Keratinocyte (primary cell): ENCODE measurements around the gene MEGF11. TPM values are rescaled to one million over a fixed set of nuclear protein-coding genes. Genes with fewer than 3 reads are reported as not detected.

ENCODE experiments used
- DNase-seq: peaks from one replicate; pipeline ENCODE4 v3.0.0-alpha.2; 2011; ENCODE audit warnings: low read depth, missing footprints, low spot score
- FAIRE-seq: peaks from 2 replicates; lab custom pipeline; 2011; peaks lifted over from hg19 to GRCh38; lab: Jason Lieb, UNC
- H2AFZ ChIP-seq: 2 replicates; pipeline ENCODE4 v1.6.0; 2012; ENCODE audit warnings: low read length, control low read depth, inconsistent platforms; ENCODE audit not compliant: control insufficient read depth
- H3K27ac ChIP-seq: 2 replicates; pipeline ENCODE4 v1.5.1; 2011; ENCODE audit warnings: low read length; ENCODE audit not compliant: control insufficient read depth, insufficient read depth
- H3K27me3 ChIP-seq: 3 replicates; pipeline ENCODE4 v1.6.0; 2011; ENCODE audit warnings: low read length; ENCODE audit not compliant: control insufficient read depth, insufficient read depth; ENCODE audit errors: extremely low read depth
- H3K36me3 ChIP-seq, 2 experiments: 2 replicates in 1 of 2; 3 replicates in 1 of 2; pipeline ENCODE4 v1.5.1; 2011; ENCODE audit warnings: low read length in 2 of 2, mild to moderate bottlenecking in 1 of 2; ENCODE audit not compliant: control insufficient read depth in 2 of 2, insufficient read depth in 2 of 2; ENCODE audit errors: extremely low read depth in 1 of 2
- H3K4me1 ChIP-seq: 3 replicates; pipeline ENCODE4 v1.5.1; 2011; ENCODE audit warnings: low read length; ENCODE audit not compliant: control insufficient read depth, insufficient read depth; ENCODE audit errors: extremely low read depth
- H3K4me2 ChIP-seq: 3 replicates; pipeline ENCODE4 v1.6.0; 2011; ENCODE audit warnings: low read depth, low read length; ENCODE audit not compliant: control insufficient read depth, insufficient read depth; ENCODE audit errors: extremely low read depth
- H3K4me3 ChIP-seq, 3 experiments: fragments of 200-600 bp in 1 of 3; sonication (generic) in 1 of 3; 2 replicates in 2 of 3; 3 replicates in 1 of 3; pipeline ENCODE4 v1.5.1; 2011 to 2016; ENCODE audit warnings: low read length in 3 of 3, mild to moderate bottlenecking in 3 of 3, control low read depth in 2 of 3, inconsistent platforms in 1 of 3, low read depth in 1 of 3, mixed read lengths in 1 of 3, mixed run types in 1 of 3, moderate library complexity in 1 of 3; ENCODE audit not compliant: control insufficient read depth in 2 of 3, insufficient read depth in 2 of 3; ENCODE audit errors: extremely low read depth in 1 of 3
- H3K79me2 ChIP-seq: 2 replicates; pipeline ENCODE4 v1.6.0; 2012; ENCODE audit warnings: low read length; ENCODE audit not compliant: control insufficient read depth, insufficient read depth
- H3K9ac ChIP-seq: 3 replicates; pipeline ENCODE4 v1.6.0; 2011; ENCODE audit warnings: low read length; ENCODE audit not compliant: control insufficient read depth, insufficient read depth; ENCODE audit errors: extremely low read depth
- H3K9me1 ChIP-seq: 3 replicates; pipeline ENCODE4 v1.6.0; 2011; ENCODE audit warnings: low read length; ENCODE audit not compliant: control insufficient read depth, insufficient read depth; ENCODE audit errors: extremely low read depth
- H3K9me3 ChIP-seq: 2 replicates; pipeline ENCODE4 v1.5.1; 2012; ENCODE audit warnings: low read depth, low read length; ENCODE audit not compliant: control insufficient read depth
- H4K20me1 ChIP-seq: 3 replicates; pipeline ENCODE4 v1.6.0; 2011; ENCODE audit warnings: low read length; ENCODE audit not compliant: control insufficient read depth, insufficient read depth; ENCODE audit errors: extremely low read depth
- EZH2 ChIP-seq: IDR thresholded peaks from one replicate; pipeline ENCODE4 v1.6.1; 2012; ENCODE audit warnings: inconsistent platforms, mild to moderate bottlenecking, low read length, moderate library complexity
- dilution Hi-C: fragments of 300-500 bp; cut with MboI; formaldehyde crosslinking; loops from one replicate; pipeline ENCODE4 v1.7.0; 2020; ENCODE audit warnings: low sequenced_read_pairs; ENCODE audit not compliant: extremely low pct_ligation_motif_present
- polyA plus RNA-seq, 5 experiments: library from polyadenylated mRNA; depleted of rRNA in 3 of 5; stranded (reverse) in 3 of 5; stranded (forward) in 1 of 5; unstranded in 1 of 5; fragments of >200 nt; gene quantifications; 1 replicate in 1 of 5; 2 replicates in 3 of 5; 3 replicates in 1 of 5; pipeline versions ENCODE4 v1.2.1 to v1.2.3, GENCODE V29; 2011 to 2012; ENCODE audit warnings: missing spikeins in 2 of 5, low read depth in 1 of 5, low replicate concordance in 1 of 5
- TF ChIP-seq, protein P1 (sequence below), 3 experiments: IDR thresholded peaks in 1 of 3; conservative IDR thresholded peaks in 1 of 3; optimal IDR thresholded peaks in 1 of 3; 2 replicates in 2 of 3; 3 replicates in 1 of 3; pipeline versions ENCODE3 to v1.5.1; 2011; ENCODE audit warnings: low read length in 3 of 3, mild to moderate bottlenecking in 3 of 3, moderate library complexity in 2 of 3, control low read depth in 1 of 3, inconsistent platforms in 1 of 3; ENCODE audit not compliant: insufficient read depth in 2 of 3; ENCODE audit errors: extremely low read depth in 1 of 3

MEGF11 gene
- polyA plus RNA-seq, 1 donor (not counting 4 experiments of a cell fraction or from before 2014, with no cell fraction given): not detected

DNA sequence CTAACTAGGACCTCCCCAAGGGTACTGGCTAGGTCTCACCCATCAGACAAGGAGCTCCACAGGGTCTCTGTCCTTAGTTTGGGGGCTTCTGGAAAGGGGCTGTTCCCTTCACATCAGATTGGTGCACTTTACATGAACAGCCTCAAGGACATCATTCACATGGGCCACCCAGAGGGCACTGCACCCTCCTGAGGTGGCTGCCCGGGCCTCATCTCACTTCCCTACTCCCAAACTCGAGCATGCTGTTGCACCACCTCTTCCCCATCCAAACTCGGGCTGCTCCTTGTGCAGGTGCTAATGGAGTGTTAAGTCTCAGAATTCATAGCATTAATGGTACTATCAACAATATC lies 336.2 kb downstream of the MEGF11 start:
- Histone ChIP-seq H3K4me2 (no peak overlapping the region), H3K36me3 (peaks cover 0 to 10% of the 10 kb centered on the region in 2 experiments), H4K20me1 (no peaks in the 10 kb centered on the region), H3K27ac (no peak overlapping the region), H3K79me2 (no peaks in the 10 kb centered on the region), H3K4me3 (no peak overlapping the region), H3K9me1 (no peaks in the 10 kb centered on the region), H3K9me3 (no peaks in the 10 kb centered on the region), H3K4me1 (no peaks in the 10 kb centered on the region), H3K27me3 (no peaks in the 10 kb centered on the region), H2AFZ (no peak overlapping the region), H3K9ac (no peak overlapping the region)
- no peak for DNase-seq
- FAIRE-seq: no peak
- TF ChIP-seq EZH2: no peak
- TF ChIP-seq, protein P1, sequence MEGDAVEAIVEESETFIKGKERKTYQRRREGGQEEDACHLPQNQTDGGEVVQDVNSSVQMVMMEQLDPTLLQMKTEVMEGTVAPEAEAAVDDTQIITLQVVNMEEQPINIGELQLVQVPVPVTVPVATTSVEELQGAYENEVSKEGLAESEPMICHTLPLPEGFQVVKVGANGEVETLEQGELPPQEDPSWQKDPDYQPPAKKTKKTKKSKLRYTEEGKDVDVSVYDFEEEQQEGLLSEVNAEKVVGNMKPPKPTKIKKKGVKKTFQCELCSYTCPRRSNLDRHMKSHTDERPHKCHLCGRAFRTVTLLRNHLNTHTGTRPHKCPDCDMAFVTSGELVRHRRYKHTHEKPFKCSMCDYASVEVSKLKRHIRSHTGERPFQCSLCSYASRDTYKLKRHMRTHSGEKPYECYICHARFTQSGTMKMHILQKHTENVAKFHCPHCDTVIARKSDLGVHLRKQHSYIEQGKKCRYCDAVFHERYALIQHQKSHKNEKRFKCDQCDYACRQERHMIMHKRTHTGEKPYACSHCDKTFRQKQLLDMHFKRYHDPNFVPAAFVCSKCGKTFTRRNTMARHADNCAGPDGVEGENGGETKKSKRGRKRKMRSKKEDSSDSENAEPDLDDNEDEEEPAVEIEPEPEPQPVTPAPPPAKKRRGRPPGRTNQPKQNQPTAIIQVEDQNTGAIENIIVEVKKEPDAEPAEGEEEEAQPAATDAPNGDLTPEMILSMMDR (optimal IDR thresholded peaks at IDR 0.05 in 1 of 3, IDR thresholded peaks at IDR 0.05 in 1 of 3, conservative IDR thresholded peaks at IDR 0.05 in 1 of 3; ENCODE audit: extremely low read depth in 1 of 3, insufficient read depth in 2 of 3, low read length in 3 of 3): no peak
- dilution Hi-C loops: no loop called here

DNA sequence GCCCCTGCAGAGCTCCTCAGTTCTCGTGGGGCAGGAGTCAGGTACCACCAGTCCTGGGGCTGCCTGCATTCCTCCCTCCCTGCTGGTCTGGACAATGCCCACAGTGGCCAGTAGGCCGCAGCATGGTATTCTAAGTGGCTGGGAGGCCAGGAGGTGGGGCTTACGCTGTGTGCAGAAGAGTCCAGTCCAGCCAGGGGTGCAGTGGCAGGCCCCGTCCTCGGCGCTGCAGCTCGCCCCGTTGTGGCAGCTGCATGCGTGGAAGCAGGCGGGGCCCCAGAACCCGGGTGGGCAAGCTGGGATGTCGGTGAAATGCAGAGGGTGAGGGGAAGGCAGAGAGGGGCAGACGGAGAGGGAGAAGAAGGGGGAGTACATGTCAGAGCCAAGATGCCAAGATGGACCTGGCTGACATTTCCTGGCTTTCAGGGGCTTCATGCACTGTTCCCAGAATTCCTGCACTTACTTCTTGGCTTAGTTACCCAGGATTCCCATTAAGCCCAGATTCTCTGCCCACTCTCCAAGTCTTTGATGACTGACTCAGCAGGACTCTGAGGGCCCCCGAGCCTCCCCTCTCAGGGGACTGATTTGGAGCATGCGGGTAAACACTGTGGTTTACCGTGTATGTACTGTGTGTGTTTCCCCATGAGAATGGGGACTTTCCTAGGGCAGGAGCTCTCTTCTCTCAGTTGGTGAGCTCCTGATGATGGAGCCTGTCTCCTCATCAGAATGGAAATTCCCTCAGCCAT lies 336.7 kb downstream of the MEGF11 start:
- no peaks in the 10 kb centered on the region for H3K27me3 ChIP-seq
- H2AFZ ChIP-seq: no peak overlapping the region
- no peaks in the 10 kb centered on the region for H3K79me2 ChIP-seq
- DNase-seq (no peak), FAIRE-seq (no peak)
- H3K9ac ChIP-seq: no peak overlapping the region
- dilution Hi-C loops: no loop called here
- H3K4me3 ChIP-seq: no peak overlapping the region
- TF ChIP-seq, protein P1 (optimal IDR thresholded peaks at IDR 0.05 in 1 of 3, IDR thresholded peaks at IDR 0.05 in 1 of 3, conservative IDR thresholded peaks at IDR 0.05 in 1 of 3; ENCODE audit: extremely low read depth in 1 of 3, insufficient read depth in 2 of 3, low read length in 3 of 3): peak in 2 of 3 experiments; percentile 35 to 60
- no peak for TF ChIP-seq EZH2
- H3K36me3 ChIP-seq: peaks cover 0 to 13% of the 10 kb centered on the region in 2 experiments
- no peaks in the 10 kb centered on the region for H3K9me1 ChIP-seq
- no peak overlapping the region for H3K4me2 ChIP-seq
- H3K27ac ChIP-seq: no peak overlapping the region
- H4K20me1 ChIP-seq: no peaks in the 10 kb centered on the region
- no peaks in the 10 kb centered on the region for H3K9me3 ChIP-seq
- no peaks in the 10 kb centered on the region for H3K4me1 ChIP-seq
